ENCODE results near the gene SMAD1.

Gene SMAD1

DNA sequence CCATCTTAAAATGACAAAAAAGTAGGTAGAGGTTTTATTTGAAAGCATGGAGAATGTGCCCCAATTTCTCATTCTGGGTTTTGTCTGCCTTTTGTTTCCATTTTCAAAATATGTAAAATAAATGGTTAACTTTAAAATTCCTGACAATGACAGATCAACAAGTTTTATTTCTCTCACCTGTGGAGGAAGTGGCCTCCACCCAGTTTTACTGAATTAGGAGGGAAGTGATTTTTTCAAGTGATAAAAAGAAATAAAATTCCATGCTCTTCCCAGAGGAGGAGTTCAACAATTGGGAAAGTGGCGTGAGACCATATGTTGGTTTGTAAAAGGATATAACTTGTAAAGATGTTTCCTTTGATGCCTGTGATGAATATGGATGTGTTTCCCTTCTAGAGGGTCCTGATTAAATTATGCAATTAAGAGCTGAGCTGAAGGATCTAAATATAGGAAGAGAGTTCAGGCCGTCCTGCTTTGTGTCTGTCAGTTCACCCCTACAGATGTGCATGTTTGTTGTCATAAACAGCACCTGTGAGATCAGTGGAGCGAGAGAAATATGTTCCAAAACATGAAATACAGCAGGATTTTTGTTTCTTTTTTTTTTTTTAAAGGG, 19.5 kb downstream of the SMAD1 start:
- DNase-seq (ENCODE audit: low read depth in 2 of 2), result no peak
- no peak overlapping the region for H3K4me3 ChIP-seq (replicated peaks in 1 of 2; ENCODE audit: low read depth in 2 of 2, low read length in 2 of 2)
- TF ChIP-seq, protein P1, sequence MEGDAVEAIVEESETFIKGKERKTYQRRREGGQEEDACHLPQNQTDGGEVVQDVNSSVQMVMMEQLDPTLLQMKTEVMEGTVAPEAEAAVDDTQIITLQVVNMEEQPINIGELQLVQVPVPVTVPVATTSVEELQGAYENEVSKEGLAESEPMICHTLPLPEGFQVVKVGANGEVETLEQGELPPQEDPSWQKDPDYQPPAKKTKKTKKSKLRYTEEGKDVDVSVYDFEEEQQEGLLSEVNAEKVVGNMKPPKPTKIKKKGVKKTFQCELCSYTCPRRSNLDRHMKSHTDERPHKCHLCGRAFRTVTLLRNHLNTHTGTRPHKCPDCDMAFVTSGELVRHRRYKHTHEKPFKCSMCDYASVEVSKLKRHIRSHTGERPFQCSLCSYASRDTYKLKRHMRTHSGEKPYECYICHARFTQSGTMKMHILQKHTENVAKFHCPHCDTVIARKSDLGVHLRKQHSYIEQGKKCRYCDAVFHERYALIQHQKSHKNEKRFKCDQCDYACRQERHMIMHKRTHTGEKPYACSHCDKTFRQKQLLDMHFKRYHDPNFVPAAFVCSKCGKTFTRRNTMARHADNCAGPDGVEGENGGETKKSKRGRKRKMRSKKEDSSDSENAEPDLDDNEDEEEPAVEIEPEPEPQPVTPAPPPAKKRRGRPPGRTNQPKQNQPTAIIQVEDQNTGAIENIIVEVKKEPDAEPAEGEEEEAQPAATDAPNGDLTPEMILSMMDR (IDR thresholded peaks at IDR 0.05; ENCODE audit: low read depth, low read length), result no peak

DNA sequence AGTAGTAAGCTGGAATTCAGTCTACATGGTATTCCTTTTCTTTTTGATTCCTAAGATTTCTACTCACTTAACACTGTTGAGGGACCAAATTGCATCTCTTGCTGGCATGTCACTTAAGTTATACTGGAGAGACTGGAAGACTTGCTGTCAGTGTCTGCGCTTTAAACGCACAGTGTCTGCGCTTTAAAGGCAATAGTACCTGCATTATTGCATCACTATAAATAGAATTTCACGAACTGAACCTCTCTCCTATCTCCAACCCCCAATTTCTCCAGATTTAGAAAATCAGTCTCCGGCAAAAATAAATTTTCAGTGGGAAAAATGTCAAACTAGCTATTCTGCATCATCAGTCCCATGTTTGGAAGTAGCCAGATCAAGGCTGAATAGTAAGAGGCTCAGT, 21.2 kb downstream of the SMAD1 start:
- DNase-seq (ENCODE audit: low read depth in 2 of 2), result no peak
- no peak overlapping the region for H3K4me3 ChIP-seq (replicated peaks in 1 of 2; ENCODE audit: low read depth in 2 of 2, low read length in 2 of 2)
- TF ChIP-seq, protein P1 (IDR thresholded peaks at IDR 0.05; ENCODE audit: low read depth, low read length), result no peak

DNA sequence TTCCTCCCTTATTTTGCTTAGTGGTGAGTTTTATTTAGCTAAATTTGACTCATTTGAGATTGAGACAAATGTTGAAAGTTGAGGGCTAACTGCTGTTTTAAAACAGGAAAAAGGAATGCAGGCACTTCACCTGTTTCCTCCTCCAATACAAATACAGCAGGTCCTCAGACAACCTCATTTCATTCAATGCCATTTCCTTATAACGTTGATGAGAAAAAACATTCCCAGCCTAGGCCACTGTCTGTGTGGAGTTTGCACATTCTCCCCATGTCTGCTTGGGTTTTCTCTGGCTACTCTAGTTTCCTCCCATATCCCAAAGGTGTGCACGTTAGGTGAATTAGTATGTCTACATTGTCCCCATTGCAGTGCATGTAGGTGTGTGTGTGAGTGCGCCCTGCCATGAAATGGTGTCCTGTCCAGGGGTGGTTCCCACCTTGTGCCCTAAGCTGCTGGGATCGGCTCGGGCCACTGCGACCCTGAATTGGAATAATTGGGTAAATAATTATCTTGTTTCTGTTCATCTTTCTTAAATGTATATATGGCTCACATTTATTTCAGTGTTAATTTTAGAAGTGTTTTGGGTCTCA, 21.9 kb downstream of the SMAD1 start:
- TF ChIP-seq, protein P1 (IDR thresholded peaks at IDR 0.05; ENCODE audit: low read depth, low read length), result no peak
- H3K4me3 ChIP-seq (replicated peaks in 1 of 2; ENCODE audit: low read depth in 2 of 2, low read length in 2 of 2), result no peak overlapping the region
- DNase-seq (ENCODE audit: low read depth in 2 of 2), result no peak

DNA sequence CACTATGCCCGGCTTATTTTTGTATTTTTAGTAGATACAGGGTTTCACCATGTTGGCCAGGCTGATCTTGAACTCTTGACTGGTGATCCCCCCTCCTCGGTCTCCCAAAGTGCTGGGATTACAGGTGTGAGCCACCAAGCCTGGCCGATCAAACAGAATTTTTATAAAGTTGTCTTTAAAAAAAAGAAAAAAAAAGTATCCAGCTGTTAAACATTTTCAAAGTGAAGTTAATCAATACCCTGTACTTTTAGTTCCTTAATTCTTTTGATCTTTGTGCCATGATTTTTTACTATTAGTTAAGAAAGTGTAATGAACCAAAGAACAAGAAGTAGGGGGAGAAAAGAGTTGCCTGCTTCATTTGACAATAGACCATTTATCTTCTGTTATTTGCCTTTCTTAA, 24.3 kb downstream of the SMAD1 start:
- DNase-seq (ENCODE audit: low read depth in 2 of 2), result no peak
- TF ChIP-seq, protein P1 (IDR thresholded peaks at IDR 0.05; ENCODE audit: low read depth, low read length), result no peak
- H3K4me3 ChIP-seq (replicated peaks in 1 of 2; ENCODE audit: low read depth in 2 of 2, low read length in 2 of 2), result no peak overlapping the region

DNA sequence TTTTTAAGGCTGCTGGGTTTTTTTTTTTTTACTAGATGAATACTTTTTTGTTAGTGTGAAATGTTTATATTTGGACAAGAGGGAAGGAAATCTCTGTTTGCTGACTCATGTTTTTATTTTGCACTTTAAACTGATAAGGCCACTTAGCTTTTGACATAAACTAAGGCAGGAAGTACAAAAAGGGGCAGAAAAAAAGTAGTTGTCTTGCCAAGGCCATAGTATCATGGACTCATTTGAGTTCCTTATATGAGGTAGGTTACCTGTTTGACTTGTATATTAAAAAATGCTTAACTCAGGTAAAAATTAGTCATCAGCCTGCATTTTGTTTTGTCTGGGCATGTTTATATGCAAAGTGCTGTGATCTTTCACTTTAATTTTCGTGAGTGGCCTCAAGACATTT, 26.0 kb downstream of the SMAD1 start:
- TF ChIP-seq, protein P1 (IDR thresholded peaks at IDR 0.05; ENCODE audit: low read depth, low read length), result no peak

DNA sequence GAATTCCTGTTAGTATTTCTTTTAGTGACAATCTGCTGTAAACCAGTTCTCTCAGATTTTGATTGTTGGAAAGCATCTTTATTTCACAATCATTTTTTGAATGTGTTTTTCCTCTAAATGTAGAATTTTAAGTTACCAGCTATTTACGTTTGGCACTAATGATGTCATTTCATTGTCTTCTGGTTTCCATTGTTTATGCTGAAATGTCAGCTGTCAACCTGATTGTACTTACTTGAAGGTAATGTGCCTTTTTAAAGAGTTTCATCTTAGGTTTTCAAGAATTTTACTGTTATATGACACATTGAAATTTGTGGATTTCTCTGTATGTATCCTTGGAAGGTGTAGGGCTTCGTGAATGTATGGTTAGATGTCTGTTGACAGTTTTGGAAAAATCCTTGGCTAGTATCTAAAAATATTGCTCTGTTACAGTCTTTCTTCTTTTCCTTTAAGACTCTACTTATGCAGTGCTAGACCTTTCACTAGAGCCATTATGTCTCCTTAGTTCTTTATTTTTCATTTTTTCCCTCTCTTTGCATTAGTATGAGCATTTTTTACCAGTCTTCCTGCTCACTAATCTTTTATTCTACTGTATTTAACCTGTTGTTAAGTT, 30.4 kb downstream of the SMAD1 start:
- no peak overlapping the region for H3K4me3 ChIP-seq (replicated peaks in 1 of 2; ENCODE audit: low read depth in 2 of 2, low read length in 2 of 2)
- TF ChIP-seq, protein P1 (IDR thresholded peaks at IDR 0.05; ENCODE audit: low read depth, low read length), result no peak
- peak; percentile 46 to 48 for DNase-seq (ENCODE audit: low read depth in 2 of 2)

More for the DNA sequence above, 26.0 kb downstream of the SMAD1 start:
- DNase-seq (ENCODE audit: low read depth in 2 of 2), result peak; percentile 50 to 69
- H3K4me3 ChIP-seq (replicated peaks in 1 of 2; ENCODE audit: low read depth in 2 of 2, low read length in 2 of 2), result no peak overlapping the region
